Left cardiac atrium (tissue), 4 donors: ENCODE measurements around the gene FHDC1. TPM values are rescaled to one million over a fixed set of nuclear protein-coding genes. Genes with fewer than 3 reads are reported as not detected.
"Not testable (repeated sequence)": the region's sequence is repeated elsewhere in the genome, so short reads cannot be mapped to it uniquely, and the experiment has no call there.

ENCODE experiments used
- ATAC-seq, 2 donors: fragments of 200-7000 bp; cut with Tn5 transposase; one replicate each; pipeline ENCODE4 v1.9.1; 2020; ENCODE audit warnings: mild to moderate bottlenecking in 2 of 2, moderate library complexity in 2 of 2
- DNase-seq: peaks from one replicate; pipeline ENCODE4 v3.0.0-alpha.2; 2020
- intact Hi-C, 2 donors: fragments of 100-400 bp; cut with DNase I; formaldehyde crosslinking; loops; one replicate each; pipeline versions ENCODE4 v1.14.1 to v1.15.1; 2022 to 2023
- long read RNA-seq: library from polyadenylated mRNA; unstranded; transcript quantifications from one replicate; pipeline ENCODE4 v2.0.0, GENCODE V29; 2021
- total RNA-seq, 2 donors: library from RNA; stranded (reverse); fragmentation: NEBNext Ultra II Directional; extraction: Animal tissue kit (Norgen Biotek cat#: 25700); gene quantifications; one replicate each; pipeline ENCODE4 v1.2.1, GENCODE V29; 2021
- donor health status: DM: no; HTN: yes; CAD: no.
- donor health status: DM: no; HTN: yes; CAD: no; lungs with severe emphysema.
- donor health status: DM: yes; HTN: yes; CAD: no.
- donor health status: Dilated cardiomyopathy.

Gene FHDC1
- under 1 TPM; 0.50 to 0.53 TPM for total RNA-seq
- long read RNA-seq: 0 reads

GRCh38 chr4:152935631-152936445 is at the start of gene FHDC1:
TSS of gene FHDC1 (plus strand) at chr4:152936323. CDS start at chr4:152943058, 6,735 bp downstream.
- intact Hi-C loops: no loop called here
- ATAC-seq (peak; percentile 28 to 52), DNase-seq (no peak)

GRCh38 chr4:152887981-152888380 is 48.1 kb upstream of the FHDC1 start:
- ATAC-seq (no peak), DNase-seq (no peak)
- intact Hi-C loops: no loop called here

- ATAC-seq (no peak), DNase-seq (no peak)
- intact Hi-C loops: no loop called here
Observed at GRCh38 chr4:152892974-152893373, 43.1 kb upstream of the FHDC1 start.

- intact Hi-C loops: no loop called here
- ATAC-seq (no peak), DNase-seq (no peak)
Observed at GRCh38 chr4:152894673-152895072, 41.5 kb upstream of the FHDC1 start.

- ATAC-seq (no peak), DNase-seq (no peak)
- intact Hi-C loops: no loop called here
Observed at GRCh38 chr4:152896811-152897210, 39.3 kb upstream of the FHDC1 start.

- DNase-seq, intact Hi-C loops, ATAC-seq: not testable (repeated sequence)
Observed at GRCh38 chr4:152898133-152898532, 38.0 kb upstream of the FHDC1 start.

GRCh38 chr4:152898606-152899005 is 37.5 kb upstream of the FHDC1 start:
- intact Hi-C loops: no loop called here
- ATAC-seq (no peak), DNase-seq (no peak)

GRCh38 chr4:152900395-152900794 is 35.7 kb upstream of the FHDC1 start:
- ATAC-seq: no peak
- DNase-seq: no peak
- intact Hi-C loops: no loop called here

GRCh38 chr4:152901205-152901604 is 34.9 kb upstream of the FHDC1 start:
- DNase-seq: no peak
- intact Hi-C loops: no loop called here
- ATAC-seq: no peak

- ATAC-seq (no peak), DNase-seq (no peak)
- intact Hi-C loops: no loop called here
Observed at GRCh38 chr4:152903658-152904057, 32.5 kb upstream of the FHDC1 start.

- intact Hi-C loops: no loop called here
- DNase-seq (no peak), ATAC-seq (no peak)
Observed at GRCh38 chr4:152909901-152910300, 26.2 kb upstream of the FHDC1 start.

GRCh38 chr4:152910521-152910920 is 25.6 kb upstream of the FHDC1 start:
- no peak for ATAC-seq
- no peak for DNase-seq
- intact Hi-C loops: no loop called here

- ATAC-seq: no peak
- intact Hi-C loops: no loop called here
Observed at GRCh38 chr4:152917543-152918395, 18.4 kb upstream of the FHDC1 start.

GRCh38 chr4:152919826-152920225 is 16.3 kb upstream of the FHDC1 start:
- ATAC-seq: no peak
- no peak for DNase-seq
- intact Hi-C loops: no loop called here

More at GRCh38 chr4:152917543-152918395, 18.4 kb upstream of the FHDC1 start:
- no peak for DNase-seq

- DNase-seq (no peak), ATAC-seq (no peak)
- intact Hi-C loops: no loop called here
Observed at GRCh38 chr4:152920768-152921167, 15.4 kb upstream of the FHDC1 start.

GRCh38 chr4:152921284-152921683 is 14.8 kb upstream of the FHDC1 start:
- intact Hi-C loops: no loop called here
- ATAC-seq: no peak
- no peak for DNase-seq

- no peak for ATAC-seq
- intact Hi-C loops: no loop called here
- no peak for DNase-seq
Observed at GRCh38 chr4:152925851-152926250, 10.3 kb upstream of the FHDC1 start.

- no peak for DNase-seq
- no peak for ATAC-seq
- intact Hi-C loops: no loop called here
Observed at GRCh38 chr4:152926959-152927358, 9.2 kb upstream of the FHDC1 start.

- intact Hi-C loops: no loop called here
- no peak for DNase-seq
- no peak for ATAC-seq
Observed at GRCh38 chr4:152927737-152928136, 8.4 kb upstream of the FHDC1 start.

GRCh38 chr4:152928286-152928685 is 7.8 kb upstream of the FHDC1 start:
- ATAC-seq: no peak
- intact Hi-C loops: no loop called here
- no peak for DNase-seq
